D721Med (cell line): ENCODE results near the gene NPAS3.

Experiments
- DNase-seq: peaks from one replicate; pipeline ENCODE4 v3.0.0; 2011; ENCODE audit warnings: low spot score; ENCODE audit not compliant: insufficient read length
- FAIRE-seq: peaks from 2 replicates; lab custom pipeline; 2011; peaks lifted over from hg19 to GRCh38; lab: Jason Lieb, UNC
- TF ChIP-seq, protein P1 (sequence below): IDR thresholded peaks from 2 replicates; pipeline ENCODE4 v1.5.1; 2012; ENCODE audit warnings: mild to moderate bottlenecking, control low read depth; ENCODE audit not compliant: insufficient read depth; ENCODE audit errors: missing control alignments

NPAS3 gene

GRCh38 chr14:33056213-33056612, 117.5 kb downstream of the NPAS3 start:
- DNase-seq, result no peak
- TF ChIP-seq, protein P1, sequence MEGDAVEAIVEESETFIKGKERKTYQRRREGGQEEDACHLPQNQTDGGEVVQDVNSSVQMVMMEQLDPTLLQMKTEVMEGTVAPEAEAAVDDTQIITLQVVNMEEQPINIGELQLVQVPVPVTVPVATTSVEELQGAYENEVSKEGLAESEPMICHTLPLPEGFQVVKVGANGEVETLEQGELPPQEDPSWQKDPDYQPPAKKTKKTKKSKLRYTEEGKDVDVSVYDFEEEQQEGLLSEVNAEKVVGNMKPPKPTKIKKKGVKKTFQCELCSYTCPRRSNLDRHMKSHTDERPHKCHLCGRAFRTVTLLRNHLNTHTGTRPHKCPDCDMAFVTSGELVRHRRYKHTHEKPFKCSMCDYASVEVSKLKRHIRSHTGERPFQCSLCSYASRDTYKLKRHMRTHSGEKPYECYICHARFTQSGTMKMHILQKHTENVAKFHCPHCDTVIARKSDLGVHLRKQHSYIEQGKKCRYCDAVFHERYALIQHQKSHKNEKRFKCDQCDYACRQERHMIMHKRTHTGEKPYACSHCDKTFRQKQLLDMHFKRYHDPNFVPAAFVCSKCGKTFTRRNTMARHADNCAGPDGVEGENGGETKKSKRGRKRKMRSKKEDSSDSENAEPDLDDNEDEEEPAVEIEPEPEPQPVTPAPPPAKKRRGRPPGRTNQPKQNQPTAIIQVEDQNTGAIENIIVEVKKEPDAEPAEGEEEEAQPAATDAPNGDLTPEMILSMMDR, result no peak
- peak; percentile 86 for FAIRE-seq

- DNase-seq, result no peak
Measured at GRCh38 chr14:33057585-33057984, 118.9 kb downstream of the NPAS3 start.

DNA sequence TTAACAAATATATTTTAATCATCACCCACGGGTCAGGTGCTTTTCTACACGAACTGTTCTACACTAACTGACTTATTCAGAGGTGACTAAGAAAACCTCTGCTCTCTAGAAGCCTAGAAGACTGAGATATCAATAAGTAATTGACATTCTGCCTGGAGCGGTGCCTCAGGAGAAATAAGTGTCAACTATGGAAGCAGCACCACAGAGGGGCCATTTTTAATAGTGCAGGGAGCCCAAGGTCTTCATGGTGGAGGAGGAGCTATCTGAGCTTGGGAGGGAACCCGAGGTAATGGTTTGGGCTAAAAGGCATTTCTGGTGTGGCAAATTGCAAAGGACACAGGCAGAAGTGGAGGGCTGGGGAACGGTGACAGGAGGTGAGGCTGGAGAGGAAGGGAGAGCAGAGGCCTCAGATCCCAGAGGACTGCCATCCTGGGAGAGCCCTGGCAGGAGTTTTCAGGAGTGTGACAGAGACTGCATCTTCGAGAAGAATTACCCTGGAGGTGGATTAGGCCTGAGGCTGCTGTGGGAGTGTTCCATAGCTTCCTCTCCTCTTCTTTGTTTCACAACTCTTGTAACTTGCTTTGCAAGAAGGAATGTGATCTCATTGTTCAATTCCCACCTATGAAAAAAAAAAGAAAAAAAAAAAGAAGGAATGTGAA, 123.1 kb downstream of the NPAS3 start:
- DNase-seq, result no peak
- TF ChIP-seq, protein P1, result no peak
- FAIRE-seq, result no peak

More at GRCh38 chr14:33057585-33057984, 118.9 kb downstream of the NPAS3 start:
- peak; percentile 46 for FAIRE-seq
- TF ChIP-seq, protein P1, result no peak

DNA sequence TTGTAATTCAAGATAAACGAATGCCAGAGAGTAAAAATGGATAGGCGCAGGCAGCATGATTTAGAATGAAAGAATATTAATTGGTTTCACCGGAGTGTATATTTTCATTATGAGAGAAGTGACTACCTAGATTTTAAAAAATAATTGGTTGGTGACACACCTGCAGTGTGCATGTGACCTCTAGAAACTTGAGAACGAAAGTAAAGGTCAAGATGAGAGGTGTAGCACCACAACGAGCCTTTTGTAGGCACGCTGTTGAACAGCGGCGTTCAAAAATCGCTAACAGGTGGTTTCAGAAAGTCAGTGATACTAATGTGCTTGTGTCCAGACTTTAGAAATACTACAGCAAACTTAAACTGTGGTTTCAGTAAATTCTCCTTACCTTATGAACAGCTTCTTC, 123.8 kb downstream of the NPAS3 start:
- TF ChIP-seq, protein P1, result no peak
- DNase-seq (no peak), FAIRE-seq (no peak)

GRCh38 chr14:33062881-33063280, 124.2 kb downstream of the NPAS3 start:
- TF ChIP-seq, protein P1, result no peak
- FAIRE-seq, result no peak
- DNase-seq, result no peak

GRCh38 chr14:33063521-33063920, 124.8 kb downstream of the NPAS3 start:
- FAIRE-seq (no peak), DNase-seq (no peak)
- TF ChIP-seq, protein P1, result no peak

DNA sequence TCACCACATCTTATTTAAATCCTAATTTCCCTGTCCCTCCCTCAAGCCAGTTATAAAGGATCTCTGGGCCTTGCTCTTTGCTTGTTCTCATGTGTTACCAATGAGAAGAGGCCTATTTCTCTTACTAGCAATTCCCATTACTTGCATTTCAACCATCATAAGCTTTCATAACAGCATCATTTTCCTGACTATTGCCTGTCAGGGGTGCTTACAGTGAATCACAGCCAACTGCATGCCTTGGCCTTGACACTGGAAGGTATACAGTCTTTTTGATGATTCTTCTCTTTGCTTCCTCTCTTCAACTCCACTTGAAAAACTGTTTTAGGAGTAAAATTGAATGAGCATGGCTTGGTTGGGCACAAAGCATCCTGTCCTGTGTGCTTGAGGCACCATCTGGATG, 127.0 kb downstream of the NPAS3 start:
- FAIRE-seq (no peak), DNase-seq (no peak)
- TF ChIP-seq, protein P1, result no peak
